ENCODE data around the gene SOX12. TPM values are rescaled to one million over a fixed set of nuclear protein-coding genes. Genes with fewer than 3 reads are reported as not detected.
A peak's percentile ranks its signal among the peaks of the same experiment; 100 is the strongest.

SOX12 gene
- total and polyA plus RNA-seq, 4 donors: 0.67 to 4.2 (median 1.7) TPM

DNA sequence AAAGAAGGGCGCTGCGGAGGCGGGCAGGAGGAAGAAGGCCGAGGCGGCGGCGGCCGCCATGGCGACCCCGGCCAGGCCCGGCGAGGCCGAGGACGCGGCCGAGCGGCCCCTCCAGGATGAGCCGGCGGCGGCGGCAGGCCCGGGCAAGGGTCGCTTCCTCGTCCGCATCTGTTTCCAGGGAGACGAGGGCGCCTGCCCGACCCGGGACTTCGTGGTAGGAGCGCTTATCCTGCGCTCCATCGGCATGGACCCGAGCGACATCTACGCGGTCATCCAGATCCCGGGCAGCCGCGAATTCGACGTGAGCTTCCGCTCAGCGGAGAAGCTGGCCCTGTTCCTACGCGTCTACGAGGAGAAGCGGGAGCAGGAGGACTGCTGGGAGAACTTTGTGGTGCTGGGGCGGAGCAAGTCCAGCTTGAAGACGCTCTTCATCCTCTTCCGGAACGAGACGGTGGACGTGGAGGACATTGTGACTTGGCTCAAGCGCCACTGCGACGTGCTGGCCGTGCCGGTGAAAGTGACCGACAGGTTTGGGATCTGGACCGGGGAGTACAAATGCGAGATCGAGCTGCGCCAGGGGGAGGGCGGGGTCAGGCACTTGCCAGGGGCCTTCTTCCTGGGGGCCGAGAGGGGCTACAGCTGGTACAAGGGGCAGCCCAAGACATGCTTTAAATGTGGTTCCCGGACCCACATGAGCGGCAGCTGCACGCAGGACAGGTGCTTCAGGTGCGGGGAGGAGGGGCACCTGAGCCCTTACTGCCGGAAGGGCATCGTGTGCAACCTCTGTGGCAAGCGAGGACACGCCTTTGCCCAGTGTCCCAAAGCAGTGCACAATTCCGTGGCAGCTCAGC is 27.2 kb upstream of the SOX12 start:
- H3K36me3 ChIP-seq (ENCODE audit: control insufficient read depth in 4 of 4, insufficient read depth in 3 of 4, low read depth in 1 of 4, low read length in 3 of 4): peaks cover 0 to 4% (median 0%) of the 10 kb centered on the region in 4 donors
- H3K27ac ChIP-seq (ENCODE audit: low read depth in 1 of 2, low read length in 2 of 2): peak overlapping the region; percentile 79 to 95
- peak overlapping the region; percentile 85 to 92 (median 85) for H3K4me3 ChIP-seq (ENCODE audit: low read depth in 1 of 3, low read length in 3 of 3)
- DNase-seq (ENCODE audit: low spot score): peak; percentile 64
- TF ChIP-seq YY1 (IDR thresholded peaks at IDR 0.05): peak; percentile 64
- peak; percentile 23 for TF ChIP-seq REST (IDR thresholded peaks at IDR 0.05)
- no peak for TF ChIP-seq NR2F2 (IDR thresholded peaks at IDR 0.05)
- TF ChIP-seq HNF4A (conservative IDR thresholded peaks at IDR 0.05): peak in 1 of 2 donors; percentile 34
- TF ChIP-seq FOXA2 (IDR thresholded peaks at IDR 0.05): no peak
- TF ChIP-seq RXRA (IDR thresholded peaks at IDR 0.05): peak in 1 of 2 donors; percentile 17
- no peaks in the 10 kb centered on the region for H3K27me3 ChIP-seq (ENCODE audit: control insufficient read depth in 4 of 4, insufficient read depth in 4 of 4, low read length in 3 of 4)
- H3K4me1 ChIP-seq (ENCODE audit: control insufficient read depth in 4 of 4, insufficient read depth in 4 of 4, low read length in 3 of 4): peaks cover 0 to 35% (median 27%) of the 10 kb centered on the region in 4 donors
- no peaks in the 10 kb centered on the region for H3K9me3 ChIP-seq (ENCODE audit: control insufficient read depth in 4 of 4, low read length in 3 of 4)
- under 1% methylated on average over 75 of the region's 75 CpGs for WGBS
- peak overlapping the region; percentile 53 to 83 for H3K9ac ChIP-seq (ENCODE audit: low read depth in 1 of 2, low read length in 2 of 2)

DNA sequence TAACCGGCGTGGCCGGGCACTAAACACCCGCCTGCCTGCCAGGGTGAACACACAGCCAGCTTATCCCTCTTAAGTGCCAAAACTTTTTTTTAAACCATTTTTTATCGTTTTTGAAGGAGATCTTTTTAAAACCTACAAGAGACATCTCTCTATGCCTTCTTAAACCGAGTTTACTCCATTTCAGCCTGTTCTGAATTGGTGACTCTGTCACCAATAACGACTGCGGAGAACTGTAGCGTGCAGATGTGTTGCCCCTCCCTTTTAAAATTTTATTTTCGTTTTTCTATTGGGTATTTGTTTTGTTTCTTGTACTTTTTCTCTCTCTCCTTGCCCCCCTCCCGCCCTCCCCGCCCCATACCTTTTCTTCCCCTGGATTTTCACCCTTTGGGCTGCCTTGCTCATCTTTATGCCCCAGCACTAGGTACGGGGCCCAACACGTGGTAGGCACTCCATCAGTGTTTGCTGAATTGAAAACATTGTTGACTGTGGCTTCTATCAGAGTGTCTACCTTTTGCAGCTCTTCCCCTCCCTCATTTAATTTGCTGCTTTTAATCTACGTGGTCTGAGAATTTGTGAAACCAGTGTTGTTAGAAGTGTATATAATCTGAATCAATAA is 26.5 kb upstream of the SOX12 start:
- H3K27me3 ChIP-seq (ENCODE audit: control insufficient read depth in 4 of 4, insufficient read depth in 4 of 4, low read length in 3 of 4): no peaks in the 10 kb centered on the region
- H3K4me1 ChIP-seq (ENCODE audit: control insufficient read depth in 4 of 4, insufficient read depth in 4 of 4, low read length in 3 of 4): peaks cover 0 to 35% (median 27%) of the 10 kb centered on the region in 4 donors
- 14% methylated on average over 15 of the region's 15 CpGs for WGBS
- no peak for DNase-seq (ENCODE audit: low spot score)
- H3K4me3 ChIP-seq (ENCODE audit: low read depth in 1 of 3, low read length in 3 of 3): peak overlapping the region; percentile 85 to 92 (median 85)
- peak overlapping the region; percentile 79 to 95 for H3K27ac ChIP-seq (ENCODE audit: low read depth in 1 of 2, low read length in 2 of 2)
- H3K36me3 ChIP-seq (ENCODE audit: control insufficient read depth in 4 of 4, insufficient read depth in 3 of 4, low read depth in 1 of 4, low read length in 3 of 4): peaks cover 0 to 4% (median 0%) of the 10 kb centered on the region in 4 donors
- peak overlapping the region; percentile 24 to 53 for H3K9ac ChIP-seq (ENCODE audit: low read depth in 1 of 2, low read length in 2 of 2)
- no peaks in the 10 kb centered on the region for H3K9me3 ChIP-seq (ENCODE audit: control insufficient read depth in 4 of 4, low read length in 3 of 4)
- no peak for TF ChIP-seq SP1 (IDR thresholded peaks at IDR 0.05)
- TF ChIP-seq NR2F2 (IDR thresholded peaks at IDR 0.05): no peak
- TF ChIP-seq, protein P1, sequence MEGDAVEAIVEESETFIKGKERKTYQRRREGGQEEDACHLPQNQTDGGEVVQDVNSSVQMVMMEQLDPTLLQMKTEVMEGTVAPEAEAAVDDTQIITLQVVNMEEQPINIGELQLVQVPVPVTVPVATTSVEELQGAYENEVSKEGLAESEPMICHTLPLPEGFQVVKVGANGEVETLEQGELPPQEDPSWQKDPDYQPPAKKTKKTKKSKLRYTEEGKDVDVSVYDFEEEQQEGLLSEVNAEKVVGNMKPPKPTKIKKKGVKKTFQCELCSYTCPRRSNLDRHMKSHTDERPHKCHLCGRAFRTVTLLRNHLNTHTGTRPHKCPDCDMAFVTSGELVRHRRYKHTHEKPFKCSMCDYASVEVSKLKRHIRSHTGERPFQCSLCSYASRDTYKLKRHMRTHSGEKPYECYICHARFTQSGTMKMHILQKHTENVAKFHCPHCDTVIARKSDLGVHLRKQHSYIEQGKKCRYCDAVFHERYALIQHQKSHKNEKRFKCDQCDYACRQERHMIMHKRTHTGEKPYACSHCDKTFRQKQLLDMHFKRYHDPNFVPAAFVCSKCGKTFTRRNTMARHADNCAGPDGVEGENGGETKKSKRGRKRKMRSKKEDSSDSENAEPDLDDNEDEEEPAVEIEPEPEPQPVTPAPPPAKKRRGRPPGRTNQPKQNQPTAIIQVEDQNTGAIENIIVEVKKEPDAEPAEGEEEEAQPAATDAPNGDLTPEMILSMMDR (IDR thresholded peaks at IDR 0.05; ENCODE audit: low read depth, low read length, missing input control): no peak
- no peak for TF ChIP-seq TAF1 (conservative IDR thresholded peaks at IDR 0.05)
- TF ChIP-seq HNF4A (conservative IDR thresholded peaks at IDR 0.05): no peak
- no peak for TF ChIP-seq FOXA1 (IDR thresholded peaks at IDR 0.05)
- no peak for TF ChIP-seq REST (IDR thresholded peaks at IDR 0.05)
- TF ChIP-seq ATF3 (IDR thresholded peaks at IDR 0.05): no peak
- TF ChIP-seq HNF4G (IDR thresholded peaks at IDR 0.05): no peak
- TF ChIP-seq, protein P2, sequence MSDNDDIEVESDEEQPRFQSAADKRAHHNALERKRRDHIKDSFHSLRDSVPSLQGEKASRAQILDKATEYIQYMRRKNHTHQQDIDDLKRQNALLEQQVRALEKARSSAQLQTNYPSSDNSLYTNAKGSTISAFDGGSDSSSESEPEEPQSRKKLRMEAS (IDR thresholded peaks at IDR 0.05): no peak
- TF ChIP-seq EGR1 (IDR thresholded peaks at IDR 0.05; ENCODE audit: low read depth in 2 of 2): no peak
- no peak for TF ChIP-seq GABPA (IDR thresholded peaks at IDR 0.05 in 1 of 2, conservative IDR thresholded peaks at IDR 0.05 in 1 of 2)
- no peak for TF ChIP-seq YY1 (IDR thresholded peaks at IDR 0.05)
- TF ChIP-seq FOXA2 (IDR thresholded peaks at IDR 0.05): no peak

Data from liver (tissue), 9 donors.